ENCODE results near the gene CSF2RB. TPM values are rescaled to one million over a fixed set of nuclear protein-coding genes. Genes with fewer than 3 reads are reported as not detected.
"Not testable (repeated sequence)": the region's sequence is repeated elsewhere in the genome, so short reads cannot be mapped to it uniquely, and the experiment has no call there.

Gene CSF2RB
- total and polyA plus RNA-seq, 9 donors, result 0.53 to 2.3 (median 1.8) TPM

DNA sequence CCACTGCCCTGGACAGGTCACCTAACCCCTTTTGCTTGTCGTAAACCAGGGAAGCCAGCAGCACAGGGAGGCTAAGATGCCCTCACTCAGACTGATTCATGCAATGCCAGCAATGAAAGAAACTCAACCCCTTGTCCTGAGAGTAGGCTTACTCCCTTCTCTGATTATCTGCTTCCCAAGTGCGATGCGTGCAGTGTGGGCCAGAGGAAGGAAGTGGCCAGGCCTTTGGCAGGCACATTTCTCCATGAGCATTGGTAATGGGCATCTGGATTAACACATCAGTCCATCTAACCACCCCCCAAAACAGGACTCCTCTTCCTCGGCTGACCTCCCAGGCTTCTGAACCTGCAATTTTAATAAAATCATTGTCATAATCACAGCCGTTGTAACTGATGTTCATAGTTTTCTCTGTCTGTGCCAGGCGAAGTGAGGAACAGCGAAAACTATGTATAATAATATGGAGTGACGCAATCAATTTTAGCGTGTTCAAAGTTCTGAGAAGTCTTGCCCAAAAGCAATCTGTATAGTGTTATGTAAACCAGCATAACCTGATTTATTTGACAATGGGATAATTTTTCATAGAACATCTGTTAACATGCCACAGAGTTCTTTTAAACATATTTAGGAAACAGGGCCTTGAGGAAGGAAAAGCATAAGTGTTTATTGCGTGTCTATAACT is 71.9 kb downstream of the CSF2RB start:
- Histone ChIP-seq H3K36me3 (no peaks in the 10 kb centered on the region), H3K27ac (no peak overlapping the region), H3K4me1 (ENCODE audit: insufficient read depth) (no peaks in the 10 kb centered on the region), H3K9me3 (peaks cover 0 to 4% of the 10 kb centered on the region in 2 donors), H3K27me3 (no peaks in the 10 kb centered on the region), H3K4me3 (no peak overlapping the region)
- WGBS, 3 donors, result 85 to 95% (median 93%) methylated on average over 10 of the region's 10 CpGs
- DNase-seq, result no peak
- no peak for TF ChIP-seq POLR2A (IDR thresholded peaks at IDR 0.05)
- no peak for TF ChIP-seq EP300 (IDR thresholded peaks at IDR 0.05)
- TF ChIP-seq, protein P1, sequence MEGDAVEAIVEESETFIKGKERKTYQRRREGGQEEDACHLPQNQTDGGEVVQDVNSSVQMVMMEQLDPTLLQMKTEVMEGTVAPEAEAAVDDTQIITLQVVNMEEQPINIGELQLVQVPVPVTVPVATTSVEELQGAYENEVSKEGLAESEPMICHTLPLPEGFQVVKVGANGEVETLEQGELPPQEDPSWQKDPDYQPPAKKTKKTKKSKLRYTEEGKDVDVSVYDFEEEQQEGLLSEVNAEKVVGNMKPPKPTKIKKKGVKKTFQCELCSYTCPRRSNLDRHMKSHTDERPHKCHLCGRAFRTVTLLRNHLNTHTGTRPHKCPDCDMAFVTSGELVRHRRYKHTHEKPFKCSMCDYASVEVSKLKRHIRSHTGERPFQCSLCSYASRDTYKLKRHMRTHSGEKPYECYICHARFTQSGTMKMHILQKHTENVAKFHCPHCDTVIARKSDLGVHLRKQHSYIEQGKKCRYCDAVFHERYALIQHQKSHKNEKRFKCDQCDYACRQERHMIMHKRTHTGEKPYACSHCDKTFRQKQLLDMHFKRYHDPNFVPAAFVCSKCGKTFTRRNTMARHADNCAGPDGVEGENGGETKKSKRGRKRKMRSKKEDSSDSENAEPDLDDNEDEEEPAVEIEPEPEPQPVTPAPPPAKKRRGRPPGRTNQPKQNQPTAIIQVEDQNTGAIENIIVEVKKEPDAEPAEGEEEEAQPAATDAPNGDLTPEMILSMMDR (IDR thresholded peaks at IDR 0.05), result no peak
- intact Hi-C loops (cut with DNase I), result no loop called here

DNA sequence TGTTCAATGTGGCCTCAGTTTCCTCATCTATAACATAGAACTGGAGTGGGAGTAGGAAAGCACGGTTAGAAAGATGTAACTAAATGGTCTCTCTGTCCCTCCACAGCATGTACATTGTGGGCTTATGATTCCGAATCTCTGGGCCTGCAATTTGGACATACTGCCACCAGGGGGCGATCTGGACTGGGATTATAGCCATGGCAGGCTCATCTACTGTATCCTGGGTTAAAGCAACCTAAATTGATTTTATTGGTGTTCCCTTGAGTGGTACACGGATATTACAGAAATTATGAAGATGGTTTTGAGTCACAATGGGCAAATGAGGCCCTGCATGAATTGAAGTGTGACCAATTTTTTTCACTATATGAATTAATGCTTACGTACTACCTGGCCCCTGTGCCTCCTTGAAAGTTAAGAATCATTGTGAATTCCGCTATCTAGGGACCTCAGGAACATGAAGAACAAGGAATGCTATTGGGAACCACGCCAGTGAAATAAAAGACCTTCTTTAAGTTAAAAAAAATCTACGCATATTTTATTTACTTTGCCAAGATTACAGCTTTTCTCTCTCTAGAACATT is 72.9 kb downstream of the CSF2RB start:
- Histone ChIP-seq H3K27ac (no peak overlapping the region), H3K27me3 (no peaks in the 10 kb centered on the region), H3K36me3 (no peaks in the 10 kb centered on the region), H3K4me1 (ENCODE audit: insufficient read depth) (no peaks in the 10 kb centered on the region), H3K4me3 (no peak overlapping the region), H3K9me3 (peaks cover 0 to 4% of the 10 kb centered on the region in 2 donors)
- WGBS, 3 donors, result 42 to 54% (median 46%) methylated on average over 8 of the region's 8 CpGs
- TF ChIP-seq, protein P1 (IDR thresholded peaks at IDR 0.05), result peak in 1 of 3 donors; percentile 17
- TF ChIP-seq EP300 (IDR thresholded peaks at IDR 0.05), result no peak
- intact Hi-C loops (cut with DNase I), result no loop called here
- DNase-seq, result no peak

DNA sequence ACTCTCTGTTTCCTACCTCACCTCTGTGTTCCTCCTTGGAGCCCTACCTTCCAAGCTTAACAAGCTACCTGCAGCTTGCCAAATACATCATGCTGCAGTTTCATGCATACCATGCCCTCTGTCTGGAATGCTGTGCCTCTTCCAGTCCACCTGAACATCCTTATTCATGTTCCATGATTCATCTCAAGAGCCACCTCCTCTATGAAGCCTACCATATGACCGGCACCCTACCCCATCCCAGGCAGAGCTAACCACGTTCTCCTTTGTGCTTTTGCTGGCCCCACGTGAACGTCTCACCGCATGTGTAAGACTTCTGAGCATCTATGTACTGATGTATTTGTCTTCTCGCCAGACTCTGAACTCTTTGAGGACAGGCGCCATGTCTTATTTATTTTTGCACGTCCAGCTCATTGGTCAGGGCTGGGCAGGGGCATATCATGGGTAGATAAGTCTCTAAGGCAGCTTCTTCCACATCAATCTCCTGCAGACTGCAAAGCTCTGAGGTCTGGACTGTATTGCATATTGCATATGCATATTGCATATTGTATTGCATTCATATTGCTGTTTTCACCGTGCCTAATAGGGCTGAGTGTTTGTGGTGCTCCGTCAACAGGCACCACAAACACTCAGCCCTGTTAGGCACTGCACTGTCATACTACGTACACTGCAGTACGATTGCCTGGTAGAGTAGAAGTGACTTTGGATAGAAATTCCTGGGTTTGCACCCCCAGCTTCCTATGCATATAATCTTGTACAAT is 74.8 kb downstream of the CSF2RB start:
- DNase-seq, result no peak
- H3K27me3 ChIP-seq, result no peaks in the 10 kb centered on the region
- TF ChIP-seq, protein P1 (IDR thresholded peaks at IDR 0.05), result no peak
- no peak for TF ChIP-seq POLR2A (IDR thresholded peaks at IDR 0.05)
- TF ChIP-seq EP300 (IDR thresholded peaks at IDR 0.05), result no peak
- no peaks in the 10 kb centered on the region for H3K4me1 ChIP-seq (ENCODE audit: insufficient read depth)
- H3K36me3 ChIP-seq, result no peaks in the 10 kb centered on the region
- H3K9me3 ChIP-seq, result peaks cover 0 to 4% of the 10 kb centered on the region in 2 donors
- intact Hi-C loops (cut with DNase I), result no loop called here
- H3K27ac ChIP-seq, result no peak overlapping the region
- H3K4me3 ChIP-seq, result no peak overlapping the region
- WGBS, 3 donors, result 68 to 80% (median 78%) methylated on average over 12 of the region's 12 CpGs

DNA sequence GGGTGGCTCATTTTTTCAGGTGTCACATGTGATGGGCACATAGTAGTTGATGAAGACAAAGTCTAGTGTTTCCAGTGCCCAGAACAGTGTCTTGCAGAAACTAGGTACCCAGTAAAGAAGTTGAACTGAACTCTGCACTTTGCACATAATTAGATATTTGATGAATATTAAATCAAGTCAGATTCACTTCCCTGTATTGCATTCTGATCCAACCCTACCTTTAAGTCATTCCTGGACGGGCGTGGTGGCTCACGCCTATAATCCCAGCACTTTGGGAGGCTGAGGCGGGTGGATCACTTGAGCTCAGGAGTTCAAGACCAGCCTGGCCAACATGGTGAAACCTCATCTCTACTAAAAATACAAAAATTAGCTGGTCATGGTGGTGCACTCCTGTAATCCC is 75.6 kb downstream of the CSF2RB start:
- H3K4me1 ChIP-seq (ENCODE audit: insufficient read depth); intact Hi-C loops (cut with DNase I); H3K27ac ChIP-seq; DNase-seq; H3K9me3 ChIP-seq; H3K27me3 ChIP-seq; H3K4me3 ChIP-seq; H3K36me3 ChIP-seq: not testable (repeated sequence)
- 93 to 95% (median 94%) methylated on average over 4 of the region's 4 CpGs for WGBS, 3 donors

Other genes with a start within 250 kb of the CSF2RB start
- not detected for gene CACNG2, start 209.9 kb upstream of the CSF2RB start, total RNA-seq
- not detected for gene CACNG2, start 209.9 kb upstream of the CSF2RB start, polyA plus RNA-seq
- 10 to 100 TPM; 26.0 to 38.8 (median 29.5) TPM for gene IFT27, start 137.5 kb upstream of the CSF2RB start, total RNA-seq
- gene IFT27, start 137.5 kb upstream of the CSF2RB start, polyA plus RNA-seq, result 10 to 100 TPM; 14.2 to 20.0 TPM
- under 1 TPM in 1 of 7 donors, not detected in 6; 0.41 TPM for gene PVALB, start 96.6 kb upstream of the CSF2RB start, total RNA-seq
- gene PVALB, start 96.6 kb upstream of the CSF2RB start, polyA plus RNA-seq, result under 1 TPM in 1 of 2 donors, not detected in 1; 0.47 TPM
- 1 to 10 TPM; 2.2 to 6.7 (median 4.8) TPM for gene NCF4, start 52.6 kb upstream of the CSF2RB start, total RNA-seq
- gene NCF4, start 52.6 kb upstream of the CSF2RB start, polyA plus RNA-seq, result 1 to 10 TPM; 4.6 to 5.0 TPM
- gene TST, start 105.8 kb downstream of the CSF2RB start, total RNA-seq, result 10 to 100 TPM; 25.9 to 59.9 (median 42.4) TPM
- 10 to 100 TPM in 1 of 2 donors, 1 to 10 TPM in 1; 6.4 to 55.7 TPM for gene TST, start 105.8 kb downstream of the CSF2RB start, polyA plus RNA-seq
- 100 to 1,000 TPM in 3 of 7 donors, 10 to 100 TPM in 4; 67.7 to 178 (median 91.6) TPM for gene MPST, start 106.1 kb downstream of the CSF2RB start, total RNA-seq
- 100 to 1,000 TPM in 1 of 2 donors, 1 to 10 TPM in 1; 5.4 to 163 TPM for gene MPST, start 106.1 kb downstream of the CSF2RB start, polyA plus RNA-seq
- 10 to 100 TPM; 15.9 to 34.7 (median 28.7) TPM for gene KCTD17, start 138.1 kb downstream of the CSF2RB start, total RNA-seq
- gene KCTD17, start 138.1 kb downstream of the CSF2RB start, polyA plus RNA-seq, result 10 to 100 TPM in 1 of 2 donors, 1 to 10 TPM in 1; 4.5 to 25.0 TPM
- 1 to 10 TPM in 1 of 7 donors, under 1 TPM in 1, not detected in 5; 0.33 to 2.4 TPM for gene TMPRSS6, start 196.1 kb downstream of the CSF2RB start, total RNA-seq
- gene TMPRSS6, start 196.1 kb downstream of the CSF2RB start, polyA plus RNA-seq, result under 1 TPM in 1 of 2 donors, not detected in 1; 0.04 TPM
- 1 to 10 TPM in 4 of 7 donors, under 1 TPM in 2, not detected in 1; 0.34 to 4.1 (median 1.4) TPM for gene IL2RB, start 236.3 kb downstream of the CSF2RB start, total RNA-seq
- gene IL2RB, start 236.3 kb downstream of the CSF2RB start, polyA plus RNA-seq, result 1 to 10 TPM in 1 of 2 donors, under 1 TPM in 1; 0.42 to 1.6 TPM